HG02870 (cell line): ENCODE data around the gene CPNE8.

Source experiments
- ATAC-seq: cut with Tn5 transposase; IDR thresholded peaks from one replicate; pipeline ENCODE4 v1.9.1; 2021; ENCODE audit warnings: mild to moderate bottlenecking, moderate library complexity; ENCODE audit not compliant: unreplicated experiment

The CPNE8 gene

DNA sequence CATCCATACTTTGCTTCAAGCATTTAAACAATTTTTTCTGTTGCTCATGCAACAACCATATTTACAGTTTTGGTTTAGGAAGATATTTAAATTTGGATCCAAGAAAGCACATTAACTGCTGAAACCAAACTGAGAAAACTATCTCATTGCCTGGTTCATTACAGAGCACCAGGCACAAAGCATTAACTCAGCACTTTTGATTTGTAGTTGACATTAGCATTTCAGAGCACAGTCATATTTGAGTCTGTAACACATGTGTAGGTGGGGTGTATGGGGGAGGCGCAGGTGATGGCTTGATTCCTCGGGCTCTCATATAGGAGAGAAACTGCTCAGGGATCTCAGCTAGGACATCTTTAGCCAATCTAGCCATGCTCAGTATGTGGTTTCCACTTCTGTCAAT lies 251.7 kb downstream of the CPNE8 start:
- ATAC-seq = no peak

DNA sequence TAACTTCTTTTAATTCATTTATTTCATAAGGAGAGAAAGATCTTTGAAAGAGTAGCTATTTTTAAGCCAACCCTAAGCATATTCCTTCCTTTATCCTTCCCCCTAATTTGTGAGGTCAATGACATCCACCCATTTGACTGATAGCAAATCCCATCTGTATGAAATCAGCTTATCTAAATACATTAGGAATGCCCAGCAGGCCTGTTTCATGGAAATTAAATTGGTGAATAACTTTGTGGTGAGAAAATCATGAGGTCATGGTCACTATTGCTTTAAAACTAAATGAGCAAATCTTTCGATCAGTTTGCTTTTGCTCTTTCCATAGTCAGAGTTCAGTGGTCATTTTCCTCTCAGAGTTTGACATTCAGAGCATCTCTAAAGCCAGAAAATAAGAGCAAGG lies 256.6 kb downstream of the CPNE8 start:
- no peak for ATAC-seq

DNA sequence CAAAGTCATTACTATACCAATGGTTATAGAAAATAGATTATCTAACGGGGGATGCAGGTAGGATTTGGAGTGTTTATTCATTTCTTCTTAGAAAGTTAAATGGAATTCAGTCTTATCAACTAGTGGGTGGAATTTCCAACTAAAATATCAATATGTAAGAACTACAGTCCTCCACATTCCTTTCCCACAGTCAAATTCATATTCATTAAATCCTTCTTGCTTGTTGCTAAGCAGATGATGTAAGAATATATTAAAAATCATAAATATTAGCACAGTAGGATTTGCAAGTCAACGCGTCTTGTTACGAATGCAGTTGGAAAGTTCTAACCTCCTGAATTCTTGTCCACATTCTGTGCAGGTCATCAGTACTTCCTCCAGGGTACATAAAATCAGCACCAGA lies 259.2 kb downstream of the CPNE8 start:
- ATAC-seq = no peak

DNA sequence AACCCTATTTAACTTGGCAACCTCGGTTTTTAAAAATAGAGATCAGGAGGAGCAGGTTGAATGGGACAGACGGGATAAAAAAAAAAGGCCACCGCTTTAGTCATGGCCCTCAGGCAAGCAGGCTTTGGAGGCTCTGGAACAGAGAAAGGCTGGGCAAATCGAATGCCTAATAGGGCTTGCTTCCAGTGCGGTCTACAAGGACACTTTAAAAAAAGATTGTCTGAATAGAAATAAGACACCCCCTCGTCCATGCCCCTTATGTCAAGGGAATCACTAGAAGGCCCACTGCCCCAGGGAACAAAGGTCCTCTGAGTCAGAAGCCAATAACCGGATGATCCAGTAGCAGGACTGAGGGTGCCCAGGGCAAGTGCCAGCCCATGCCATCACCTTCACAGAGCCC lies 265.8 kb downstream of the CPNE8 start:
- no peak for ATAC-seq

DNA sequence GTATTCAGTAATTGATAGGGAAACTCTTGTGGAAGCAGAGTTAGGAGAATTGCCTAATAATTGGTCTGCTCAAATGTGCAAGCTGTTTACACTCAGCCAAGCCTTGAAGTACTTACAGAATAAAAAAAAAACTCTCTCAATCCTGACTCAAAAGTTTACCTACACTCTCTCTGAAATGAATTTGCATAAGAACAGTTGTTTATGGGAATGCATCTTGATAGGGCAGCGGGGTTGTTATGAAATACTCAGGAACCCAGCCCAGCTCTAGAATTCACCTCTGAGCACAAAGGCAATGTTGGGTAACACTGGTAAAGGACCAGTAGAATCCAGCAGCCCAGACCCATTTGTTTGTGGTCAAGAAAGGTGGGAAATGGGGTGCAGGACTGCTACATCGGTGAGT lies 267.0 kb downstream of the CPNE8 start:
- no peak for ATAC-seq

DNA sequence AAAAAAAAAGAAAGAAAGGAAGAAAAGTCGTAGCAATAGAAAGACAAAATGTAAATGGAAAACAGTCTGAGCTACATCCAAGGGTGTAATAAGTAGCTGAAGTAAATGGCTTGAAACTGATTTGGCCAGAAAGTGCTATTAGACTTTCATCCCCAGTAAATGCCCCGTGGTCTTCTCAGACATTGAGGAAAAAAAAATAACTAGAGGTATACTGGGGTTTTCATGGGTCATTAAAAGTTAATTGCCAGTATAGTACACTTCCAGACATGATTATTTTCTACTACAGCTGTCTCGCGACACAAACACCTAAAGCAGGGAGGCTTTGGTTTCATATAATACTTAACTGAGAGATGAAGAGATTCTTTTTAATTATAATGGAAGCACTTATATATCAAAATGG lies 271.9 kb downstream of the CPNE8 start:
- no peak for ATAC-seq

DNA sequence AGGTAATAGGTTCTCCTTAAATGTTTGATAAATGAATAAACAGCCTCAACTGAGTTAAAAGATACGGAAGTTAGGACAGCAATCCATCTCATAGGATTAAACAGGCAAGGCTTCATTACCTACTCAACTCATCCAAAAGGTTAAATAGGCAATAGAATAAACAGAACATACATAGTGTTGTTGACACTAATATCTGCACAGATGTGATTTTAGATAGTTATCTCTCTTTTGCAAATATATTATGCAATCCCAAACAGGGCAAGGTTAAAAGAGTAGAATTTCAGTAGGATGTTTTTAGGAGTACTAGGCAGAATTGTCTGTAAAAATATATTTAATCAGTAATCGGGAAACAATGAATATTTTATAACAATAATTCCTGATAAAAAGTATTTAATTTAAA lies 276.3 kb downstream of the CPNE8 start:
- no peak for ATAC-seq

DNA sequence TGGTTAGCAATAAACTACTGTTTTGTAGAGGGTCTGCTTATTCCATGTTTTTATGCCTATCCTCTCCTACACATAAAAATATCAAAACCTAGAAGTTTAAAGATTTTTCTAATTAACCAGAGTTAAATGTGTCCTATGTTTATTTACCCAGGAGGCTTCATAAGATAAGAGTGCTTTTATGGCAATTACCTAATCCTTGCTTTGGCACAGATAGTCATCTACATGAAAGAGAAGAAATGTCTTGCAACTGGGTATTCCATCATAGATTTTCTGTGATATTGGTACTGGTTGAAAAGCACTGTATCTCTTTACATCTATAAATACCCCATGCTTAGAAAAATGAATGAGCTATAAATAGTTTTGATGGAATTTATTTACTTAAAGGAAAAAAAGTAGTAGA lies 277.1 kb downstream of the CPNE8 start:
- ATAC-seq = no peak

DNA sequence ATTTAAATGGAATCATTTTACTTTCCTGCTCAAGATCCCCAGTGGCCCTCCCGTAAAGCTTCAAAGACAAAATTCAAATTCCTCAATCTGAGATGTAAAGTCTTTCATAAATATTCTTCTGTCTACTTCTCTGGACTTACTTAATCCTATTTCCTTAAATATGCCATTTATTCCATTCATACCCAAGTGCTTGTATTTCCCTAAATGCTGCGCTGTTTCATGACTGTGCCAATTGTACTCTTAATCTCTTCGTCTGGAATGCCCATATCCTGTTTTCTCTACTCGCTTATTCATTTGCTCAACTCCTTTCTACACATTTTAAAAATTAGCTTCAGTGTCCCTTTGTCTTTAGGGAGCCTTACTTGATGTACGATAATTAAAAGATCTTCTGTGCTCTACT lies 280.1 kb downstream of the CPNE8 start:
- no peak for ATAC-seq

DNA sequence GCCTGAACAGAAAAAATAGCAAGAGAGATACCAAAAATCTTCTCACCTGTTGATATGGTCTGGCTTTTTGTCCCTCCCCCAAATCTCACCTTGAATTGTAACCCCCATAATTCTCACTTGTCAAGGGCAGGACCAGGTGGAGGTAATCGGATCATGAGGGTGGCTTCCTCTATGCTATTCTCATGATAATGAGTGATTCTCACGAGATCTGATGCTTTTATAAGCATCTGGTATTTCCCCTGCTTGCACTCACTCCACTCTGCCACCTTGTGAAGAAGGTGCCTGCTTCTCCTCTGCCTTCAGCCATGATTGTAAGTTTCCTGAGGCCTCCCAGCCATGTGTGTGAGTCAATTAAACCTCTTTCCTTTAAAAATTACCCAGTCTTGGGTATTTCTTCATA lies 291.2 kb downstream of the CPNE8 start:
- no peak for ATAC-seq

DNA sequence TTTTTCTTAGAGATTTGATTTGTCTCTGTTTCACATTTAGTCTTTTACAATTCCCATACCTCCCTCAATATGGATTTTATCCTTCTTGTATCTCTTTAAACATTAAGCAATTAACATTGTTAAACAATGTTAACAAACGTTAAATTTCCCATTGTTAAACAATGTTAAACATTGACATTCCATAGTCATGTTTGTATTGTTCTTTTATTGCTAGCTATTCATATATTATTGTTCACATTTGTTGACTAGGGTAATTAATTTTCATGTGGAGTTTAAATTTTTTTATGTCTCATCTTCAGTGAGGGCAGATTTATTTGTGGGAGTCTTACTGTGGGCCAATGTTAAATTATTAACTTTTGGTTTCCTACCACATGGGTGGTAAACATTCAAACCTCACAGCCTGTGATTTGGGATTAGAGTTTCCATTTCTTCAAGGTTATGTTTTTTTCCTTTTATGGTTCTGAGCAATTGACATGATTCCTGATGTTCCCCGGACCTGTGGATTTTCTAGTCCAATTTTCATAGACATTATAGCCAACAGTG lies 294.5 kb downstream of the CPNE8 start:
- ATAC-seq = no peak

DNA sequence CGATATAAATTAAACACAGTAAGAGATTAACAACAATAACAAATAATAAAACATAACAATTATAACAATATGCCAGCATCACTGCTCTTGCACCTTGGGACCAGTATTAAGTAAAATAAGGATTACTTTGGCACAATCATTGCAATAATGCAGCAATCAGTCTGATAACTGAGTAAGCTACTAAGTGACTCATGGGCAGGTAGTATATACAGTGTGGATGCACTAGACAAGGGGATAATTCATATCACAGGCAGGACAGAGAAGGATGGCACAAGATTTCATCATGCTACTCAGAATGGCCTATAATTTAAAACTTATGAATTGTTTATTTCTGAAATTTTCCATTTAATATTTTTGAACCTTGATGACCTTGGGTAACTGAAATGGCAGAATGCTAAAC lies 298.1 kb downstream of the CPNE8 start:
- no peak for ATAC-seq
